Smooth muscle cell (in vitro differentiated cells): Measurements from ENCODE around the gene ATP8A1. TPM values are rescaled to one million over a fixed set of nuclear protein-coding genes. Genes with fewer than 3 reads are reported as not detected.

Source experiments
- DNase-seq: peaks from one replicate; lab custom pipeline; 2025; ENCODE audit not compliant: unreplicated experiment; lab: John Stamatoyannopoulos, UW
- H2AFZ ChIP-seq: fragments of 200-600 bp; sonication (generic); 2 replicates; pipeline ENCODE4 v1.6.0; 2016; ENCODE audit warnings: antibody characterized with exemption, low read depth, mild to moderate bottlenecking
- H3F3A ChIP-seq: fragments of 200-600 bp; sonication (generic); 2 replicates; pipeline ENCODE4 v1.6.0; 2017; ENCODE audit warnings: antibody characterized with exemption, low read depth
- H3K27ac ChIP-seq: fragments of 200-600 bp; sonication (generic); 2 replicates; pipeline ENCODE4 v1.5.1; 2016; ENCODE audit warnings: low read depth, mild to moderate bottlenecking
- H3K27me3 ChIP-seq: fragments of 200-600 bp; sonication (generic); 2 replicates; pipeline ENCODE4 v1.6.1; 2016; ENCODE audit warnings: low read depth, mild to moderate bottlenecking
- H3K36me3 ChIP-seq: fragments of 200-600 bp; sonication (generic); 2 replicates; pipeline ENCODE4 v1.5.1; 2016; ENCODE audit warnings: low read depth
- H3K4me1 ChIP-seq: fragments of 200-600 bp; sonication (generic); 2 replicates; pipeline ENCODE4 v1.5.1; 2016; ENCODE audit warnings: low read depth
- H3K4me2 ChIP-seq: fragments of 200-600 bp; sonication (generic); 2 replicates; pipeline ENCODE4 v1.6.0; 2016; ENCODE audit warnings: mild to moderate bottlenecking
- H3K4me3 ChIP-seq: fragments of 200-600 bp; sonication (generic); 2 replicates; pipeline ENCODE4 v1.5.1; 2016; ENCODE audit warnings: mild to moderate bottlenecking
- H3K79me2 ChIP-seq: fragments of 200-600 bp; sonication (generic); 2 replicates; pipeline ENCODE4 v1.6.0; 2016; ENCODE audit warnings: low read depth, mild to moderate bottlenecking
- H3K9ac ChIP-seq: fragments of 200-600 bp; sonication (generic); 2 replicates; pipeline ENCODE4 v1.6.0; 2016; ENCODE audit warnings: low read depth
- H3K9me3 ChIP-seq: fragments of 200-600 bp; sonication (generic); replicated peaks from 2 replicates; pipeline ENCODE4 v1.5.1; 2016; ENCODE audit warnings: low read depth
- H4K20me1 ChIP-seq: fragments of 200-600 bp; sonication (generic); 2 replicates; pipeline ENCODE4 v1.6.0; 2016; ENCODE audit warnings: low read depth
- CTCF ChIP-seq: fragments of 200-600 bp; sonication (generic); IDR thresholded peaks from 2 replicates; pipeline ENCODE4 v1.5.1; 2017; ENCODE audit warnings: borderline replicate concordance, mild to moderate bottlenecking, antibody characterized with exemption; ENCODE audit not compliant: insufficient read depth, poor library complexity, severe bottlenecking
- WGBS: methylation state at CpG from one replicate; pipeline ENCODE4 v1.1.7; 2016; ENCODE audit warnings: low lambda C conversion rate; 5-methylcytosine and 5-hydroxymethylcytosine counted together
- polyA plus RNA-seq: library from polyadenylated mRNA; unstranded; fragments of >200 nt; fragmentation: Nextera tagmentation; extraction: Ambion mirVana; gene quantifications from 2 replicates; pipeline ENCODE4 v1.2.1, GENCODE V29; 2016
- total RNA-seq: library from RNA; depleted of rRNA; stranded (reverse); fragments of >200 nt; gene quantifications from 2 replicates; pipeline ENCODE4 v1.2.3, GENCODE V29; 2014

ATP8A1 gene
- total and polyA plus RNA-seq, 2 experiments from 2014 or later, result 1.8 TPM; not detected in 1

- Histone ChIP-seq H3K9me3 (no peaks in the 10 kb centered on the region), H3K27ac (no peak overlapping the region), H3K9ac (no peak overlapping the region), H3F3A (no peaks in the 10 kb centered on the region), H2AFZ (no peak overlapping the region), H3K27me3 (no peaks in the 10 kb centered on the region), H3K36me3 (no peaks in the 10 kb centered on the region), H3K79me2 (no peaks in the 10 kb centered on the region), H3K4me2 (no peak overlapping the region), H4K20me1 (no peaks in the 10 kb centered on the region), H3K4me3 (no peak overlapping the region), H3K4me1 (no peaks in the 10 kb centered on the region)
- WGBS, result 94% methylated on average over 2 of the region's 2 CpGs
- no peak for TF ChIP-seq CTCF
- DNase-seq, result no peak
Measured at GRCh38 chr4:42617030-42617429, 39.9 kb downstream of the ATP8A1 start.

DNA sequence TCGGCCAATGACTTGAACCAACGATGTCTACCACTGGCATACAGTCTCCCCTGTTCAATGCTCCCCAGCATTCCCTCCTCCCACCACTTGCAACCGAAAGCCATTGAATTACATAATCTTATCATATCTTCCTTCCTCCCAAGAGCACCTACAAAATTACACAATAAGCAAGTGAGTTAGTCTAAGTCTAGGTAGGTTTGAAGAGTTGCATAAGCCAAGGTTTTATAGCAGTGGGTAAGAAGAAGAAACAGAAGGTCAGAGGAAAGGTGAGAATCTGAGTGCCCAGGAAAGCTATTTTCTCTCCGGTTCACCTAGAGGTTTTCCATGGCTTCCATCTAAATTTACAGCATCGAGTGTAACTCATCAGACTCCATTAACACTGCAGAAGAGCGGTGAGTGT lies 40.3 kb downstream of the ATP8A1 start:
- no peak for DNase-seq
- Histone ChIP-seq H3K4me3 (no peak overlapping the region), H3K27ac (no peak overlapping the region), H3F3A (no peaks in the 10 kb centered on the region), H2AFZ (no peak overlapping the region), H3K27me3 (no peaks in the 10 kb centered on the region), H3K36me3 (no peaks in the 10 kb centered on the region), H3K4me2 (no peak overlapping the region), H3K4me1 (no peaks in the 10 kb centered on the region), H3K9ac (no peak overlapping the region), H4K20me1 (no peaks in the 10 kb centered on the region), H3K79me2 (no peaks in the 10 kb centered on the region), H3K9me3 (no peaks in the 10 kb centered on the region)
- TF ChIP-seq CTCF, result no peak
- WGBS, result 91% methylated on average over 6 of the region's 6 CpGs

GRCh38 chr4:42615131-42615763 lies 41.7 kb downstream of the ATP8A1 start:
- no peak for DNase-seq
- Histone ChIP-seq H3K9ac (no peak overlapping the region), H3K4me2 (no peak overlapping the region)

More at GRCh38 chr4:42615131-42615763, 41.7 kb downstream of the ATP8A1 start:
- Histone ChIP-seq H3K4me3 (no peak overlapping the region), H3K36me3 (no peaks in the 10 kb centered on the region), H2AFZ (no peak overlapping the region), H3K79me2 (no peaks in the 10 kb centered on the region), H3K27me3 (no peaks in the 10 kb centered on the region), H3K4me1 (no peaks in the 10 kb centered on the region), H3K9me3 (no peaks in the 10 kb centered on the region), H3F3A (no peaks in the 10 kb centered on the region), H4K20me1 (no peaks in the 10 kb centered on the region), H3K27ac (no peak overlapping the region)
- WGBS, result 88% methylated on average over 2 of the region's 2 CpGs
- no peak for TF ChIP-seq CTCF
